Hepatocyte (in vitro differentiated cells): ENCODE results near the gene PEA15.

Experiments used
- EZH2phosphoT487 ChIP-seq: fragments of 200-600 bp; sonication (generic); IDR thresholded peaks from one replicate; pipeline ENCODE4 v1.6.1; 2018; ENCODE audit warnings: antibody characterized with exemption, mild to moderate bottlenecking, low read depth, moderate library complexity; ENCODE audit not compliant: unreplicated experiment, severe bottlenecking
- TF ChIP-seq, protein P1 (sequence below): fragments of 200-600 bp; sonication (generic); IDR thresholded peaks from 2 replicates; pipeline ENCODE4 v1.5.1; 2016; ENCODE audit warnings: antibody characterized with exemption, mild to moderate bottlenecking; ENCODE audit not compliant: poor library complexity

DNA sequence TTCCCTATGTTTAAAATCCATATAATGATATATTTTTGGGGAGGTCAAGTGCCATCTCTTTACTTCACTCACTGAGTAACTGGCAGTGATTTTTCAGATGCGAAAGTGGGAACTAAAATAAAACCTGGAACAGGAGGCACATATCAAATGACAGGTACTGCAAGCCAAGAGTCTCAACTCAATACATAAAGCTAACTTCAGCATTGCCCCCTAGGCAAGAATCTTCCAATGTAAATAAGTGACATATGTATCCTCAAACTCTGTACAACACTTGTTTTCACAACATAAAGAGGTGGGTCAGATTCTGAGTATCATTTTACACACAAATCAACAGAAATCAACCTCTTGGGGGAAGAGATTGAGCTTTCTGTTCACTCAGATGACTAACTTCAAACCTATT is 39.0 kb downstream of the PEA15 start:
- TF ChIP-seq, protein P1, sequence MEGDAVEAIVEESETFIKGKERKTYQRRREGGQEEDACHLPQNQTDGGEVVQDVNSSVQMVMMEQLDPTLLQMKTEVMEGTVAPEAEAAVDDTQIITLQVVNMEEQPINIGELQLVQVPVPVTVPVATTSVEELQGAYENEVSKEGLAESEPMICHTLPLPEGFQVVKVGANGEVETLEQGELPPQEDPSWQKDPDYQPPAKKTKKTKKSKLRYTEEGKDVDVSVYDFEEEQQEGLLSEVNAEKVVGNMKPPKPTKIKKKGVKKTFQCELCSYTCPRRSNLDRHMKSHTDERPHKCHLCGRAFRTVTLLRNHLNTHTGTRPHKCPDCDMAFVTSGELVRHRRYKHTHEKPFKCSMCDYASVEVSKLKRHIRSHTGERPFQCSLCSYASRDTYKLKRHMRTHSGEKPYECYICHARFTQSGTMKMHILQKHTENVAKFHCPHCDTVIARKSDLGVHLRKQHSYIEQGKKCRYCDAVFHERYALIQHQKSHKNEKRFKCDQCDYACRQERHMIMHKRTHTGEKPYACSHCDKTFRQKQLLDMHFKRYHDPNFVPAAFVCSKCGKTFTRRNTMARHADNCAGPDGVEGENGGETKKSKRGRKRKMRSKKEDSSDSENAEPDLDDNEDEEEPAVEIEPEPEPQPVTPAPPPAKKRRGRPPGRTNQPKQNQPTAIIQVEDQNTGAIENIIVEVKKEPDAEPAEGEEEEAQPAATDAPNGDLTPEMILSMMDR = no peak
- no peak for TF ChIP-seq EZH2phosphoT487
